ENCODE measurements around the gene ASB4.

ASB4 gene

GRCh38 chr7:95546647-95547046 is 60.9 kb downstream of the ASB4 start:
- no peak for TF ChIP-seq EZH2phosphoT487 (conservative IDR thresholded peaks at IDR 0.05; ENCODE audit: low read length)
- TF ChIP-seq CTCF (IDR thresholded peaks at IDR 0.05; ENCODE audit: insufficient read depth, low read length, poor library complexity, severe bottlenecking): no peak
- no peaks in the 10 kb centered on the region for H4K20me1 ChIP-seq (ENCODE audit: low read depth, low read length)
- H3K9me2 ChIP-seq (replicated peaks; ENCODE audit: insufficient read depth, low read length): no peaks in the 10 kb centered on the region
- H3K9me3 ChIP-seq (ENCODE audit: insufficient read depth, low read length): no peaks in the 10 kb centered on the region
- no peak overlapping the region for H3K4me2 ChIP-seq (ENCODE audit: low read depth, low read length, poor library complexity, severe bottlenecking)
- no peak overlapping the region for H2AFZ ChIP-seq (ENCODE audit: low read depth, low read length, severe bottlenecking)
- 0 out of 2 replicates have a peak, but pooled peaks cover 3% of the 10 kb centered on the region for H3K27me3 ChIP-seq (ENCODE audit: low read length)
- no peaks in the 10 kb centered on the region for H3F3A ChIP-seq (ENCODE audit: insufficient read depth)
- H3K9ac ChIP-seq (ENCODE audit: low read length): no peak overlapping the region
- no peaks in the 10 kb centered on the region for H3K79me2 ChIP-seq (ENCODE audit: insufficient read depth, low read length)
- H3K36me3 ChIP-seq (ENCODE audit: low read length): no peaks in the 10 kb centered on the region
- no peak overlapping the region for H3K4me3 ChIP-seq (ENCODE audit: insufficient read depth, low read length, poor library complexity, severe bottlenecking)
- H3K27ac ChIP-seq (ENCODE audit: low read depth, low read length): no peak overlapping the region

GRCh38 chr7:95547361-95548348 is 61.9 kb downstream of the ASB4 start:
- H3K27ac ChIP-seq (ENCODE audit: low read depth, low read length): no peak overlapping the region
- H3K9me3 ChIP-seq (ENCODE audit: insufficient read depth, low read length): no peaks in the 10 kb centered on the region
- H3K9me2 ChIP-seq (replicated peaks; ENCODE audit: insufficient read depth, low read length): no peaks in the 10 kb centered on the region
- no peaks in the 10 kb centered on the region for H4K20me1 ChIP-seq (ENCODE audit: low read depth, low read length)
- no peaks in the 10 kb centered on the region for H3K36me3 ChIP-seq (ENCODE audit: low read length)
- H3K4me3 ChIP-seq (ENCODE audit: insufficient read depth, low read length, poor library complexity, severe bottlenecking): no peak overlapping the region
- no peak overlapping the region for H3K4me2 ChIP-seq (ENCODE audit: low read depth, low read length, poor library complexity, severe bottlenecking)
- TF ChIP-seq EZH2phosphoT487 (conservative IDR thresholded peaks at IDR 0.05; ENCODE audit: low read length): no peak
- TF ChIP-seq CTCF (IDR thresholded peaks at IDR 0.05; ENCODE audit: insufficient read depth, low read length, poor library complexity, severe bottlenecking): no peak
- H2AFZ ChIP-seq (ENCODE audit: low read depth, low read length, severe bottlenecking): no peak overlapping the region
- H3F3A ChIP-seq (ENCODE audit: insufficient read depth): no peaks in the 10 kb centered on the region
- H3K9ac ChIP-seq (ENCODE audit: low read length): no peak overlapping the region
- no peaks in the 10 kb centered on the region for H3K79me2 ChIP-seq (ENCODE audit: insufficient read depth, low read length)
- H3K27me3 ChIP-seq (ENCODE audit: low read length): 0 out of 2 replicates have a peak, but pooled peaks cover 3% of the 10 kb centered on the region

GRCh38 chr7:95549818-95550529 is 64.2 kb downstream of the ASB4 start:
- Histone ChIP-seq H3K9ac (ENCODE audit: low read length) (no peak overlapping the region), H3K36me3 (ENCODE audit: low read length) (no peaks in the 10 kb centered on the region), H3K4me2 (ENCODE audit: low read depth, low read length, poor library complexity, severe bottlenecking) (no peak overlapping the region), H3K9me3 (ENCODE audit: insufficient read depth, low read length) (no peaks in the 10 kb centered on the region), H3K27ac (ENCODE audit: low read depth, low read length) (no peak overlapping the region), H3K9me2 (replicated peaks; ENCODE audit: insufficient read depth, low read length) (no peaks in the 10 kb centered on the region), H3K27me3 (ENCODE audit: low read length) (0 out of 2 replicates have a peak, but pooled peaks cover 3% of the 10 kb centered on the region), H3K79me2 (ENCODE audit: insufficient read depth, low read length) (no peaks in the 10 kb centered on the region), H4K20me1 (ENCODE audit: low read depth, low read length) (no peaks in the 10 kb centered on the region), H2AFZ (ENCODE audit: low read depth, low read length, severe bottlenecking) (no peak overlapping the region), H3K4me3 (ENCODE audit: insufficient read depth, low read length, poor library complexity, severe bottlenecking) (no peak overlapping the region), H3F3A (ENCODE audit: insufficient read depth) (no peaks in the 10 kb centered on the region)
- TF ChIP-seq EZH2phosphoT487 (conservative IDR thresholded peaks at IDR 0.05; ENCODE audit: low read length): no peak
- no peak for TF ChIP-seq CTCF (IDR thresholded peaks at IDR 0.05; ENCODE audit: insufficient read depth, low read length, poor library complexity, severe bottlenecking)
